Posterior vena cava (tissue), 2 donors: Measurements from ENCODE around the gene CNTRL. TPM values are rescaled to one million over a fixed set of nuclear protein-coding genes. Genes with fewer than 3 reads are reported as not detected.
"Not testable (repeated sequence)": the region's sequence is repeated elsewhere in the genome, so short reads cannot be mapped to it uniquely, and the experiment has no call there.

Experiments used
- DNase-seq: peaks from one replicate; pipeline ENCODE4 v3.0.0-alpha.2; 2020; ENCODE audit warnings: low spot score
- intact Hi-C, 2 donors: fragments of 100-400 bp; cut with DNase I; formaldehyde crosslinking; loops; one replicate each; pipeline versions ENCODE4 v1.14.1 to v1.14.2; 2022 to 2023
- total RNA-seq, 2 donors: library from RNA; stranded (reverse); fragmentation: NEBNext Ultra II Directional; extraction: Animal tissue kit (Norgen Biotek cat#: 25700); gene quantifications; one replicate each; pipeline ENCODE4 v1.2.1, GENCODE V29; 2021
- donor health status: DM: yes; HTN: yes; CAD: no.
- donor health status: DM: yes; HTN: yes; CAD: no.

CNTRL gene
- total RNA-seq, 2 donors from 2014 or later: 13.6 to 15.2 TPM

DNA sequence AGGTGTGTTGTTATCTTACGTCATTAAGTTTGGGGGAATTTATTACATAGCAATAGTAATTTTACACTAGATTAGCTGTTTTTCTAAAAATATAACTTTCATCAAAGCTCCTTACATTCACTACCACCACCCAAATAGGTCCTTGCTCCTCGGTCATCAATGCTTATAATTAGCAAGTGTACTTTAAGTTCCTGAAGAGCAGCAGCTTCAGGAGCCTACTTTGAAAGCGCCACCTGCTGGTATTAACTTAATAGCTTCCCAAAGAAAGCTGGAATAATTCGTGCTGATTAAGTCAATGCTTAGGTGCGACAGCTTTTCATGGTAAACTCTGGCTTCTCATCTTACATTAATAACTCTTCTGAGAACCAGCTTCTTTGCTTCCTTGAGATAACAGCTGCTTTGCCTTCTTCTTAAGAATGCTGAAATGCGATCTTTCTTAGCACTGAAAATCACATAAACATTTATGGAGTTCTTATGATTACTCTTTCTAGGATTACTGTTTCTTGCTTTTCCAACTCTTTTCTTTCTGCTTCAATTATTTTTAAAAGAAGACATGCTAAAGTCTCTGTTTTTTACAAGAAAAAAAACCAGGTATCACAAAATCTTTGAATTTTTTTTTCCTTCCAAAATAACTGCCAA is 14.6 kb upstream of the CNTRL start:
- no peak for DNase-seq

DNA sequence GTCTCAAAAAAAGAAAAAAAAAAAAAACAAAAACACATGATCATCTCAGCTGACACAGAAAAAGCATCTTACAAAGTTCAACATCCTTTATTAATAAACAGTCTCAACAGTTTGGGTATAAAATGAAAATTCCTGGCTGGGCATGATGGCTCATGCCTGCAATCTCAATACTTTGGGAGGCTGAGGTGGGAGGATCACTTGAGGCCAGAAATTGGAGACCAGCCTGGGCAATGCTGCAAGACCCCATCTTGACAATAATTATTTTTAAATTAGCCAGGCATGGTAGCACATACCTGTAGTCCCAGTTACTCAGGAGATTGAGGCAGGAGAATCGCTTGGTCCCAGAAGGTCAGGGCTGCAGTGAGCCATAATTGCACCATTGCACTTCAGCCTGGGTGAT is 7.9 kb upstream of the CNTRL start:
- intact Hi-C loops: loop anchor here (10.0 kb wide), 2 partner anchors 212 to 312 kb away; no protein-coding TSS in a partner anchor
- no peak for DNase-seq

More for the DNA sequence above, 14.6 kb upstream of the CNTRL start:
- intact Hi-C loops: loop anchor here (5.0 to 10.0 kb wide), 3 partner anchors 205 to 305 kb away; no protein-coding TSS in a partner anchor

DNA sequence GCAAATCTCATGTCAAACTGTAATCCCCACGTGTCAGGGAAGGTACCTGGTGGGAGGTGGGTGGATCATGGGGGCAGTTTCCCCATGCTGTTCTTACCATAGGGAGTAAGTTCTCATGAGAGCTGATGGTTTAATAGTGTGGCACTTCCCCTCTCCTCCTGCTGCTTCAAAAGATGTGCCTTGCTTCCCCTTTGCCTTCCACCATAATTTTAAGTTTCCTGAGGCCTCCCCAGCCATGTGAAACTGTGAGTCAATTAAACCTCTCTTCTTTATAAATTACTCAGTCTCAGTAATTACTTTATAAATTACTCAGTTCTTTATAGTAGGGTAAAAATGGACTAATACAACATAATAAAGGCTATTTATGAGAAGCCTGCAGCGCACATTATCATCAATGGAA is 7.1 kb upstream of the CNTRL start:
- intact Hi-C loops: loop anchor here (10.0 kb wide), 2 partner anchors 213 to 313 kb away; no protein-coding TSS in a partner anchor
- DNase-seq: no peak

DNA sequence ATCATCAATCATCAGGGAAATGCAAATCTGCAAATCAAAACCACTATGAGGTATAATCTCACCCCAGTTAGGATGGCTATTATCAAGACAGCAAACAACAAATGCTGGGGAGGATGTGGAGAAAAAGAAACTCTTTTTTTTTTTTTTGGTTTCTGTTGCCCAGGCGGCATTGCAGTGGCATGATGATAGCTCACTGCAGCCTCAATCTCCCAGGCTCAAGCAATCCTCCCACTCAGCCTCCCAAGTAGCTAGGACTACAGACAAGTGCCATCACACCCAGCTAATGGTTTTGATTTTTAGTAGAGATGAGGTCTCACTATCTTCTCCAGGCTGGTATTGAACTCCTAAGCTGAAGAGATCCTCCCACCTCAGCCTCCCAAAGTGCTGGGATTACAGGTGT is 5.4 kb upstream of the CNTRL start:
- intact Hi-C loops: loop anchor here (10.0 kb wide), 2 partner anchors 215 to 315 kb away; no protein-coding TSS in a partner anchor
- no peak for DNase-seq

DNA sequence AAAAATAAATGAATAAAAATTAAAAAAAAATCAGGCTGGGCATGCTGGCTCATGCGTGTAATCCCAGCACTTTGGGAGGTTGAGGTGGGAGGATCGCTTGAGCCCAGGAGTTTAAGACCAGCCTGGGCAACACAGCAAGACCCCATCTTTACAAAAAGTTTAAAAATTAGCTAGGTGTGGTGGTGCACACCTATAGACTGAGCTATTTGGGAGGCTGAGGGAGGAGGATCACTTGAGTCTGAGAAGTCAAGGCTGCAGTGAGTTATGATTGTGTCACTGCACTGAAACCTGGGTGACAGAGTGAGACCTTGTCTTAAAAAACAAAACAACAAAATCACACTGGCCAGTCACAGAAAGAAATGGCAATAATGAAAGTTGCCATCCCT is 3.4 kb upstream of the CNTRL start:
- intact Hi-C loops: no loop called here

DNA sequence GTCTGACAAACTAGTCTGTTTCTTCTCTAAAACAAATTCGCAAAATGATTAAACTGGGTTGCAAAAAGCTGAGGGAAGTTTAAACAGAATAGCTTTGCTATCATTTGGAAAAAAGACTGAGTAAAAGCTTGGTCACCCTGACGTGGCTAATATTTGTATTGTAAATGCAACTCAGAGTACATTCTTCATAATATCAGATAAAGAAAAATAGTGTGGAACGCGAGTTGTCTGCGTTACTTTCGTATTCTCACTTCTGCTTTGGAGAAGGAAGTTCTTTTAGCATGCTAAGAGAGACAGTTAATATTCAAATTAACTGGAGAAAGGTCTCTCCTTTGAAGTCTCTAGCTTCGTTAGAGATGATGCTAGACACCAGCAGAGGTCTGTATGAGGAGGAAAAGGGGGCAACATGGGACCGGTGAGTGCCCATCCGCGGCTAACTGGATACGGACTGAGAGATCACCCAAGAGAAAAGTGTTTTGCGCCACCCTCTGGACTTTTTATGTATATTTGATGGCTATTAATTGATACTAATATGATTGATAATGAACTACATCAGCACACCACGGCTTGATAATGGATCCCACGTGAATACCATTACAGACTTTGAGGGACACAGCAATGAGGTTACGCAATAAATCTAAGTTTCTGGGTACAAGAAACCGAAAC is 2.9 kb upstream of the CNTRL start:
- DNase-seq: no peak
- intact Hi-C loops: no loop called here

More for the DNA sequence above, 3.4 kb upstream of the CNTRL start:
- DNase-seq: no peak

DNA sequence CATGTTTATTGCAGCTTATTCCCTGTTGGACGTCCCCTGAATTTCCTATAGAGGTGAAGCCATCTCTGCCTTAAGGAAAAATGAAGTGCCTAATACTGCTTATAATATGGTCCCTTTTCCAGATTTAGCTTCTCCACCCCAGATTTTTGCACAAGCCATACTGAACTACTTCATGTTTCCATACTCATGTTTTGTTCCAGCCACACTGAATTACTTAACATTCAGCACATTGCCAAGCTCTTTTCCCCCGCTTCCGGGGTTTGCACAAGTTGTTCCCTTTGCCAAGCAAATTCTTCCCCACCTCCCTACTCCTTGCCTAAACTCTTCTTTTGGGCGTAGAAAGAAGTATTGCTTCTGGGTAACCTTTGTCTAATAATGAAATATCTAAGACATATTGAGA is 1.7 kb upstream of the CNTRL start:
- intact Hi-C loops: no loop called here
- DNase-seq: no peak

DNA sequence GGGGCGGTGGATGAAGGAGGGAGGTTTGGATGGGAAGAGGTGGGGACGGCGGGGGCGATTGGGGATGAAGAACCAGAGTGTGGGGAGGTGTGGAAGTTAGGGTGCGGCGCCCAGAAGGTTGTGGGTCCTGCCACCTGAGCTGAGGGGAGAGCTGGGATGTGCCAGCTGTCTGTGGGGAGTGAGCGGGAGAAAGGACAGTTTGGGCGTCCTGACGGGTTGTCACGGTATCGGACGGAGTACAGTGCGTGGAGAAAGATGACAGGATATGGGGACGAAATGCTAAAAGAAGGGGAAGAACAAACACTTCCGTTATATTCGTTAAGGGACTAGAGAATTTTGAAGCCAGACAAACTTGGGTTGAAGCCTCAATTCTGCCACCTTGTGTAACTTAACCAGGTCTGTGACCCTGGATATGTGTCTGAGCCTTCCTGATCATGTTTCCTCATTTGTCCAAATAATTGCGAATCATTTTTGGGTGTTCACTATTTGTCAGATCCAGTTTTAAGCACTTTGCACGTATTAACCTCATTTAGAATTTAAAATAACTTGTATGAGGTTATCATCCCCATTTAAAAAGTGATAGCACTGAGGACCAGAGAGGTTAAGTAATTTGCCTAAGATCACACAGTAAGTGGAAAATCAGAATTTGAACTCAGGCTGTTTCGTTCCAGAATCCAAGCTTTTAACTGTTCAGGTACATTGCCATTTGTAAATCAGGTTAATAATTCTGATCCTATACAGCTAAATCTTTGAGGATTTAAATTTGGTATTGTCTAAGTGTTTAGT is 689 bp downstream of the CNTRL start:
- DNase-seq: no peak
- intact Hi-C loops: loop anchor here in 1 of 2 donors (2.0 to 5.0 kb wide), 2 partner anchors 241 to 707 kb away; no protein-coding TSS in a partner anchor

DNA sequence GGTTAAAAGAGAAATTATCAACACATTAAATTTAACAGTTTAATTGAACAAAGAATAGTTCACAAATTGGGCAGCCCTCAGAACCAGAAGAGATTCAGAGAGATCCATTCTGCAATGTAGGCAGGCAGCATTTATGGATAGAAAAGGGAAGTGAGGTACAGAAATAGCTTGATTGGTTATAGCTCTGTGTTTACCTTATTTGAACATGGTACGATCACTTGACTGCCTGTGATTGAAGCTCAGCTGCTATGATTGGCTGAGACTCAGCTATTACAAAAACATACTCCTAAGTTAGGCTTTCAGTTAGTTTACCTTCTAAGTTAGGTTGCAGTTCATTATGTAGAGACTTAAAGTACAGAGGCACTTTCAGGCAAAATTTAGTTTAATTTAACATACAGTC is 7.3 kb downstream of the CNTRL start:
- no peak for DNase-seq
- intact Hi-C loops: no loop called here

DNA sequence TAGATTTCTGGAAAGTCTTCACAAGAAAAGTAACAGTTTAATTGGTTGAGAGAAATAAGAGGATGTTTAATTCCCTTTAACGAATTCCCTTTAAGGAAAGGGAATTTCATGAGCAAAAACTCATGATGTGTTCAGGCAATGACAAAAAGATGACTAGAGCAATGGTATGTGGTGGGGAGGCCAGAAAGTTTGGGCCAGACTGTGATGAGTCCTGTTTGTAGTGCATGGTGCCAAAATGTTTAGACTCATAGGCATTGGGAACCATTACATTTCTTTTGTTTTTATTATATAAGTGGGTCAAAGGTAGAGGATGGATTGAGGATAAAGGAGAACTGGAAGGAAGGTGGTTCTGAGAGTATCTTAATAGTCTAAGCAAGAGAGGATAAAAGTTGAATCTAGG is 10.9 kb downstream of the CNTRL start:
- intact Hi-C loops: no loop called here
- no peak for DNase-seq

DNA sequence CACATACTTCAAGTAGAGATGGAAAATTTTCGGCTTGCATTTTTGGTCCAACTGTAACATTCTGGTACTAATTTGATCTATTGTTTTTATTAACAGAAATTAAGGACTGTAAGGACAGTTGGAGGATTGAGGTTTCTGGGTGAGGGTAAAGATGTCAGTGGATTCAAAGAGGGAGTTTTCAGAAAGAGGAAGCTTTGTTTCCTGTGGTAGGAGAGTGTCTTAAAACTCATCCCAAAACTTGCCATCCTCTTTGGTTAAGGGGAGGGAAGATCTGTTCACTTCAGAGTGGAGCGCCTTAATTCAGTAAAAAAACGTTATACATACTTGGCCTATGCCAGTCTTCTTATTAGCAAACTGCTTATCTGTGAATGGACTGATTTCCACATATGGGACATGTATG is 13.8 kb downstream of the CNTRL start:
- intact Hi-C loops: no loop called here
- no peak for DNase-seq

DNA sequence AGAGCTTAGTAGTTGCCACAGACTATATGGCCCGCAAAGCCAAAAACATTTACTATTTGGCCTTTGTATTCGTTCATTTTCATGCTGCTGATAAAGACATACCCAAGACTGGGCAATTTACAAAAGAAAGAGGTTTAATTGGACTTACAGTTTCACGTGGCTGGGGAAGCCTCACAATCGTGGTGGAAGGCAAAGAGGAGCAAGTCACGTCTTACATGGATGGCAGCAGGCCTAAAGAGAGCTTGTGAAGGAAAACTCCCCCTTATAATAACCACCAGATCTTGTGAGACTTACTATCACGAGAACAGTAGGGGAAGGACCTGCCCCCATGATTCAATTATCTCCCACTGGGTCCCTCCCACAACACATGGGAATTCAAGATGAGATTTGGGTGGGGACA is 16.0 kb downstream of the CNTRL start:
- intact Hi-C loops, DNase-seq: not testable (repeated sequence)

DNA sequence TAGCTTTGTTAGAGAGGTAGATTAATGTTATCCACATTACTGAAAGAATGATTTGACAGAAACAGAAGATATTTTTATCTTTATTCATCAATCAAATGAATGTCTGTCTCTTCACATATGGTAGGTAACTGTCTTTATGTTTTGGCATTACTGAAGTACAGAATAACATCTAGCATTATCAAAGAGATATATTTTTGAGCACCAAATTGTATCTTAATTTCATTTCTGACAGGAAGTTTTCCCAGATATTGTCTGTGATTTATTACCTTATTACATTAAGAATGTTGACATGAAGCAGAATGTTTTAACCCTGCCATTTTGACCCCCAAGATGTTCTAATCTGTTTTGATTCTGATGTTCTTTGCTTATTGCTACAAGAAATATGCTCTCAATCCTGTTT is 20.3 kb downstream of the CNTRL start:
- intact Hi-C loops: no loop called here
- DNase-seq: no peak

DNA sequence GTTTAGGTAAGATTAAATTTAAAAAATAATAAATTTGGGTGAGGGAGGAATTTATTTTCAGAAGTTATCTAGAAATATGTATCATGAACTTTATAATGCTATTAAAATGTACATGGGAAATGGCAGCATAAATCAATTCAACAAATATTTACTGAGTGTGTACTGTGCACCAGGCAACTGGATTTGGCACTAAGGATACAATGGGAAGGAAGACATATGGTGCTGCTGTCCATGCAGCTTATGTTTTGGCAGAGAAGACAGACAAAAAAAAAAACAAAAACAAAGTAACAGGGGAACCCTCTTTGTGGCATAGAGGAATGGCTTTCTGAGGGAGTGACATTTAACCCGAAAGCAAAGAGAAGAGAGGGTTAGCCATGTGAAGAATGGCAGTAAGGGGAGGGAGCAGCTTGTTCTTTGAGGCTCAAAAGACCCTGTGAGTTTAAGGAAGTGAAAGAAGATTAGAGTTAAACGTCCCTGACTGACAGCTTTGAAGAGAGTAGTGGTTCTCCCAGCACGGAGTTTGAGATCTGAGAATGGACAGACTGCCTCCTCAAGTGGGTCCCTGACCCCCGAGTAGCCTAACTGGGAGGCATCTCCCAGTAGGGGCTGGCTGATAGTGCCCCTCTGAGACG is 23.9 kb downstream of the CNTRL start:
- no peak for DNase-seq
- intact Hi-C loops: no loop called here

DNA sequence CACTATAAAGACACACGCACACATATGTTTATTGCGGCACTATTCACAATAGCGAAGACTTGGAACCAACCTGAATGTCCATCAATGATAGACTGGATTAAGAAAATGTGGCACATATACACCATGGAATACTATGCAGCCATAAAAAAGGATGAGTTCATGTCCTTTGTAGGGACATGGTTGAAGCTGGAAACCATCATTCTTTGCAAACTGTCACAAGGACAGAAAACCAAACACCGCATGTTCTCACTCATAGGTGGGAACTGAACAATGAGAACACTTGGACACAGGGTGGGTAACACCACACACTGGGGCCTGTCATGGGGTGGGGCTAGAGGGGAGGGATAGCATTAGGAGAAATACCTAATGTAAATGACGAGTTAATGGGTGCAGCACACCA is 29.3 kb downstream of the CNTRL start:
- intact Hi-C loops, DNase-seq: not testable (repeated sequence)

DNA sequence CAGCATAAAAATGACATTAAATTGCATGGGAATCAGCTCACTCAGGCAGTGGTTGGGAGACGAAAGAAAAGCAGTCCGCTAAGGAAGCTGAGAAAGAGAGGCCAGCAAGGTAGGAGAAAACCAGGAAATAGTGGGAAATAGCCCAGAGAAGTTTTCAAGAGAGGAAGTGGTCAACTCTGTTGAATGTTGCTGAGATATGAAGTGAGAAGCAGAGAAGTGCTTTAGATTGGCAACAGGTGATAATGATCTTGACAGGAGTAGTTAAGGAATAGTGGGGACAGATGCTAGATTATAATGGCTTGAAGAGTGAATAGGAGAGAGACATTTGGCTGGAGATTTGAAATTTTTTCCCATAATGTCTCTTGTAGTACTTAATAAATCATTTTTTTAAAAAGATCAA is 30.8 kb downstream of the CNTRL start:
- no peak for DNase-seq
- intact Hi-C loops: no loop called here

DNA sequence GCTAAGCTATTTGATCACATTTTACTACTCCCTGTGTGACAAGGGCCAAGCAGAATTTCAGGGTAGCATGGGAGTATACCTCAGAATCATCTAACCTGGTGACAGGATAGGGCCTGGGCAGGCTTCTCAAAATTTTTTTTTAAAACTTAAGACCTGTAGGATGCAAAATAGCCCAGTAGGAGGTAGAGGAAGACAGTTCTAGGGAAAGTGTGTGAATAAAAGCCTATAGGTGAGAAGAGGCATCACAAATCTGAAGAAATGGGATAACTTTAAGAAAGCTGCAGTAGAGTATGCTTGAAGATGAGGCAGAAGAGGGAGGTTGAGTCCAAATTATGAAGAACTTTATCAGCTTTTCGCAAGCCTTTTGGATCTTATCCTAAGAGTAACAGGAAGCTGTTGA is 32.3 kb downstream of the CNTRL start:
- intact Hi-C loops: no loop called here
- DNase-seq: no peak

DNA sequence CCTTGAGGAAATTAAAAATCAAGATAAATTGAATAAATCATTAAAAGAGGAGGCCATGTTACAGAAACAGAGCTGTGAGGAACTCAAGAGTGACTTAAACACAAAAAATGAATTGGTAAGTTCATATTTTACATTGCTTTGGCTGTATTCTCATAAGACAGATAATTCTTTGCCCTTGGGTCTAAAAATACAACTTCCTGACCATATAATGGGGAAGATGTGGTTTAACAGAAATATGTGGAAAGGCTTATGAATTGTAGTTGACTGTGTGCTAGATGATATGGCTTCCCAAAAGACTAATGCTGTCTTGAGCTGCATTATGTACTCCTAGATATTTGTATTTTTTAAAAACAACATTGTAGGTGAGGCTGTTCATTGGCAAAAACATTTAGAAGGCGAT is 33.1 kb downstream of the CNTRL start:
- intact Hi-C loops: no loop called here
- no peak for DNase-seq

DNA sequence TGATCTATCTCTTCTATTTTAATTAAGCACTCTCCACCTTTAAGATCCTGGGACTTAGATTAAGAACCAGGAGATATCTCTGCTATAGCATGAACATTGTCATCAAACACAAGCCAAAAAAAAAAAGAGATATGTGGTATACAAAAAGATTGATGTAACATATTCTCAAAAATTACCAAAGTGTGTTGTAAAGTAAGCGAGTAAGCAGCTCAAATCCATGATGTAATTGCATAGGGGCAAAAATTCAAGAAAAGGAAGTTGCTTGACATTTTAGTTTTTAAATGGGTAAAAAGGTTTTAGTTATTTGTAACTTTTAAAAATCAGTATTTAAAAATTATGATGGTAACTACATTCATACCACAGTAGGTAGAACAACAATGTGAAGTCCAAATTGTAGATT is 40.7 kb downstream of the CNTRL start:
- intact Hi-C loops: no loop called here

DNA sequence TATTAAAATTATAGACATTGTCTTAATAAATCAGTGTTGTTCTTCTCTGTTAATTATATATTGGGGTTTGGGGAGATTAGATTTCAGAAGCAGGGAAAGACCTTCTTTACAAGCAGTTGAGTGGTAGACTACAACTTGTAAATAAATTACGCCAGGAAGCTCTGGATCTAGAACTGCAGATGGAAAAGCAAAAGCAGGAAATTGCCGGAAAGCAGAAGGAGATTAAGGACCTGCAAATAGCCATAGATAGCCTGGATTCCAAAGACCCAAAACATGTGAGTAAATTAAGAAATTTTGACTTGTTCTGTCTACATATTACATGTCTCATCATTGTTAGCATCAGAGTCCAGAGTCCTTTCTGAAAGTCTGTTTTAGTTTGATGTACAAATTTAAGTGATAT is 43.5 kb downstream of the CNTRL start:
- intact Hi-C loops: no loop called here
- DNase-seq: no peak

More for the DNA sequence above, 40.7 kb downstream of the CNTRL start:
- DNase-seq: no peak
